Activated naive CD8-positive, alpha-beta T cell treated with anti-CD3 and anti-CD28 coated beads, Interleukin-2, amount 50 U/mL, for 16 hours (primary cell): ENCODE data around the gene ZC3HAV1L.
"Not testable (repeated sequence)": the region's sequence is repeated elsewhere in the genome, so short reads cannot be mapped to it uniquely, and the experiment has no call there.

Experiments used
- DNase-seq: peaks from one replicate; pipeline ENCODE4 v3.0.0-alpha.2; 2020; ENCODE audit warnings: low read depth, low spot score

The ZC3HAV1L gene

DNA sequence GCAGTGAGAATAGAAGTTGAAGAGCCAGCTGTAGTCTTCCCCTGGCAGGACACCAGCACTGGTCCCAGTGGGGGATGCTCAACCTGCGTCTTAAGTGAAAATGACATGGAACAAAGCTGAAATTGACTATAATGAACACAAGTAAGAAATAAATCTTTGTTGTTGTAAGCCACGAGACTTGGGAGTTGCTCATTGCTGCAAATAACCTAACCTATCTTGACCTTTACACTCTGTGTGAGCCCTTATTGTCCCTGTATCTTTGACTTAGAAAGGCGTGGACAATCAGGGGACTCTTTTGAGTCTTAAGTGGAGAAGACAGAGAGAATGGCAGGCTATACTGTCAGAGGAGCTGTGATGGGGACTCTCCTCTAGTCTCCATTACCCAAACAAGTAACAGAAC, 16.9 kb downstream of the ZC3HAV1L start:
- DNase-seq, result no peak

GRCh38 chr7:139016931-139017511, 18.8 kb downstream of the ZC3HAV1L start:
- peak; percentile 12 for DNase-seq

DNA sequence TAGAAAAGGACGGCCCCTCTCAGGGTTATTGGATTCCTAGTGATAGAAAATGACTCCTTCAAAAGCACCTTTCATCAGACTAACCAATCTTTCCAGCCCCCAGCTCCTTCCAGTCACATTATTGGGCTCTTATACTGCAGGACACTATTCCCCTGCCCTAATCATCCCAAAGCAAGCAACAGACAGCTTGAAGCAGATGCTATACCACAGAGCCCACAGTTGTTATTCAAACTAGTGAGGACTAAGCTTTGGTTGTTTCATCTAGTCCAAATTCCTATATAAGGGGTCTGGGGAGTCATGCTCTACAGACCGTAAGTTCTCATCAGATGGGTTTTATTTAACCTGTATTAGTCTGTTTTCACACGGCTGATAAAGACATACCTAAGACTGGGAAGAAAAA, 24.5 kb downstream of the ZC3HAV1L start:
- no peak for DNase-seq

DNA sequence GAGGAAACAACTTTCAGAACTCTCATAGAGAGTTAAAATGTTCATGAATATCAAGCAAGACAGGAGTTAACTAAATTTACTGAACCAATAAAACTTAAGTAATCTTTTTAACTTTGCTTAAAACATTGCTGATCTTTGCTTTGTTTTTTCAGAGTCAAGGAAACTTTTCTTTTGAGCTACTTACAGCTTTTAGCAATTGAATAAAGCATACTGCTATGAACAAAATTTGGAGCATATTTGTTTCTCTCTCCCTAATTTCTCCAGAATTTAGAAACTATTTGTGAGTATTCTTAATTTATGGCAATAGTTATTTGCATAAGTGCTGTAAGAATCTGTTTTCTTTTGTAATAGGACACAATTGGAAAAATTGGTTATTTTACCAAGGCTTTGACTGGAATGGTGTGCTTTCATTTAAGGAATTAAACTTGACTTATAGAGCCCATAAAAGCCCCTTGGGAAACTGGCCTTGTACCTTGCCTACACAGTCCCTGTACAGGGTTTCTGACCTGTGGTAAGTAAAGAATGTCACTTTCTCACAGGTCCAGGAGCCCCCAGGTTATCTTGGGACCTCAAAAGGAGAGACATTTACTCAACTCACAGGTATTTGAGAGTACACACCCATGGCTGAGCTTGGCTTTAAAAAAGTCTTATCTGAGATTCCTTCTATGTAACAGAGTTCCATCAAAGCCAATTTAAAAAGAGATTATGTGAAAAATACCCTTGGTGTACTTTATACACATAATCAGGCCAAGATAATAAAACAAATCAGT, 31.3 kb downstream of the ZC3HAV1L start:
- no peak for DNase-seq

DNA sequence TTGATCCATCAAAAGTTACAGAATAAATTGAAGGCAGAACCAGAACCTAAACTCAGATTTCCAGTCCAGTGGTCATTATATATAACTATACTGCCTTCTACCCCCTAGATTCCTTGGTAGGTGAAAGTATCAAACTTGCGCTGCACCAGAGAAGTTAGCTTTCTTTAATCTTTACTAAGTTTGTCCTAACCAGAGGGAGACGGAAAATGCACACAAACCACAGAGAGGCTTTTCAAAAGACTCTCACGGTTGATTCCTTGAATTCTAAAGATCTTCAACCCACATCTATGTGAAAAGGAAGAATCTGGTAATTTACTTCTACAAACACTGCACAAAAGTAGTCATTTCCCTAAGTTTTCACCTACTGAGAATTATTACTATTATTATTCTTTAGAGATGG, 36.4 kb downstream of the ZC3HAV1L start:
- DNase-seq, result no peak

GRCh38 chr7:138992052-138992531, 43.8 kb downstream of the ZC3HAV1L start:
- no peak for DNase-seq

- no peak for DNase-seq
These were observed 48.2 kb downstream of the ZC3HAV1L start for GRCh38 chr7:138987686-138988085.

GRCh38 chr7:138982204-138982623, 53.6 kb downstream of the ZC3HAV1L start:
- no peak for DNase-seq

GRCh38 chr7:138981332-138982203, 54.3 kb downstream of the ZC3HAV1L start, which contains the start of gene KIAA1549:
TSS of gene KIAA1549 (minus strand) at chr7:138981389. CDS start at chr7:138981269, 120 bp downstream.
- peak; percentile 12 for DNase-seq

DNA sequence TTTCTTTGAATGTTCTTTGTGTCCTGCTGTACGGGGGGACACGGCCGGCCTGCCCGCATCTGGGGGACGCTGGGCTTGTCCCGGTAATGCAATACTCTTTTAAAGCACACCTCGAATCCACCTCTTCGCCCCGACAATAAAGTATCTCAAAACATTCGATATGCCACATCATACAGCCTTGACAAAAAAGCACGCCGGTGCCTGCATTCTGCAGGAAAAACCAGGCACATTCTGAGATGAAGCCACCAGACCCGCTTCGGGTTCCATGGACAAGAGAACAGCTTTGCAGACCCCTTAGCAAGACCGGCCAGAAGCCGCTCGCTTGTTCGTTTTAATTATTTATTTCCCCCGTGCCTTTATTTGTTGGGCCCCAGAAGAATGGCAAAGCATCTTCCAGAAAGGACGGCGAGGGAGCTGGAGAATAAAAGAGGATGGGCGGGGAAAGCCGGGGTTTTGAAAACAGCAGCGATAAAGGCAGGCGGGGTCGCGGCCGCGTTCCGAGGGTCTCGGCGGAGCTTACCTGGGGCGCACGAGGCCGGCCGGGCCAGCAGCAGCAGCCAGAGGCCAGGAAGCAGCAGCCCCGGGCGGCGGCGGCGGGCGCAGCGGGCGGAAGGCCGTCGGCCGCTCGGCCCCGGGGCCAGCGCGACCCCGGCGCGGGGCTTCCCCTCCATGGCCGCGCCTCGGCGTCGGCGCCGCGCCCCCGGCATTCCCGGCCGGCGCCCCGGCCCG, 55.1 kb downstream of the ZC3HAV1L start:
- no peak for DNase-seq

GRCh38 chr7:138979988-138980562, 55.8 kb downstream of the ZC3HAV1L start:
- DNase-seq, result no peak

GRCh38 chr7:138979226-138979979, 56.4 kb downstream of the ZC3HAV1L start:
- DNase-seq, result no peak

- no peak for DNase-seq
These were observed 57.2 kb downstream of the ZC3HAV1L start for GRCh38 chr7:138978541-138979184.

DNA sequence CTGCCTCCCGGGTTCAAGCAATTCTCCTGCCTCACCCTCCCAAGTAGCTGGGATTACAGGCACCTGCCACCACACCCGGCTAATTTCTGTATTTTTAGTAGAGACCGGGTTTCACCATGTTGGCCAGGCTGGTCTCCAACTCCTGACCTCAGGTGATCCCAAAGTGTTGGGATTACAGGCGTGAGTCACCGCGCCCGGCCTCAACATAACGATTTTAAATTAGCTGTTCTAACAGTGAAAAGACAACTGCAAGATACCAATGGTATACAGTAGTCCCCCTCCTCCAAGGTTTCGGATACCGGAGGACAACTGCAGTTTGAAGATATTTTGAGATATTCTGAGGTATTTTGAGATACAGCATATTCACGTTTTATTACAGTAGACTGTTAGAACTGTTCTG, 59.7 kb downstream of the ZC3HAV1L start:
- DNase-seq, result not testable (repeated sequence)
